Upper lobe of right lung (tissue), 1 donor: ENCODE measurements around the gene GEMIN7. TPM values are rescaled to one million over a fixed set of nuclear protein-coding genes. Genes with fewer than 3 reads are reported as not detected.
A peak's percentile ranks its signal among the peaks of the same experiment; 100 is the strongest.

Experiments
- ATAC-seq: fragments of 200-7000 bp; cut with Tn5 transposase; one replicate; pipeline ENCODE4 v1.9.1; 2020; ENCODE audit warnings: mild to moderate bottlenecking, moderate library complexity
- DNase-seq: peaks from one replicate; pipeline ENCODE4 v3.0.0-alpha.2; 2020
- H3K27ac ChIP-seq: fragments of 200-600 bp; one replicate; pipeline ENCODE4 v1.8.0; 2022
- H3K27me3 ChIP-seq: fragments of 200-600 bp; one replicate; pipeline ENCODE4 v1.8.0; 2022; ENCODE audit warnings: mild to moderate bottlenecking
- H3K36me3 ChIP-seq: fragments of 200-600 bp; one replicate; pipeline ENCODE4 v1.8.0; 2022
- H3K4me1 ChIP-seq: fragments of 200-600 bp; one replicate; pipeline ENCODE4 v1.8.0; 2022
- H3K4me3 ChIP-seq: fragments of 200-600 bp; one replicate; pipeline ENCODE4 v1.8.0; 2022; ENCODE audit warnings: mild to moderate bottlenecking
- H3K9me3 ChIP-seq: fragments of 200-600 bp; one replicate; pipeline ENCODE4 v1.8.0; 2022
- CTCF ChIP-seq: fragments of 200-600 bp; IDR thresholded peaks from one replicate; pipeline ENCODE4 v1.8.0; 2022; ENCODE audit warnings: antibody characterized with exemption
- intact Hi-C: fragments of 100-400 bp; cut with DNase I; formaldehyde crosslinking; loops from one replicate; pipeline ENCODE4 v1.11.0; 2022
- long read RNA-seq: library from polyadenylated mRNA; unstranded; transcript quantifications from one replicate; pipeline ENCODE4 v2.0.0, GENCODE V29; 2021
- total RNA-seq: library from RNA; stranded (reverse); fragmentation: NEBNext Ultra II Directional; extraction: Animal tissue kit (Norgen Biotek cat#: 25700); gene quantifications from one replicate; pipeline ENCODE4 v1.2.1, GENCODE V29; 2021
- donor health status: DM: no; HTN: yes; CAD: no; lungs with severe emphysema.

The GEMIN7 gene
- total RNA-seq, result 14.9 TPM
- long read RNA-seq, partial matches to known transcripts, result 1 of 8 reads
- long read RNA-seq, other reads (novel, unspliced or antisense), result 0 of 8 reads

GRCh38 chr19:45079063-45079910 is at the start of gene GEMIN7:
GEMIN7 (plus strand) TSS chr19:45079260; CDS start chr19:45090115, 10,855 bp downstream.
- peak; percentile 6 for TF ChIP-seq CTCF
- DNase-seq (peak; percentile 89), ATAC-seq (peak; percentile 80)
- no peaks in the 10 kb centered on the region for H3K9me3 ChIP-seq
- peak within 1 kb of the TSS; percentile 99 for H3K4me3 ChIP-seq
- no peaks in the 10 kb centered on the region for H3K27me3 ChIP-seq
- peaks cover 39% of the 10 kb centered on the region for H3K4me1 ChIP-seq
- peak within 1 kb of the TSS; percentile 86 for H3K27ac ChIP-seq
- intact Hi-C loops, result no loop called here
- H3K36me3 ChIP-seq, result peaks cover 16% of the 10 kb centered on the region

DNA sequence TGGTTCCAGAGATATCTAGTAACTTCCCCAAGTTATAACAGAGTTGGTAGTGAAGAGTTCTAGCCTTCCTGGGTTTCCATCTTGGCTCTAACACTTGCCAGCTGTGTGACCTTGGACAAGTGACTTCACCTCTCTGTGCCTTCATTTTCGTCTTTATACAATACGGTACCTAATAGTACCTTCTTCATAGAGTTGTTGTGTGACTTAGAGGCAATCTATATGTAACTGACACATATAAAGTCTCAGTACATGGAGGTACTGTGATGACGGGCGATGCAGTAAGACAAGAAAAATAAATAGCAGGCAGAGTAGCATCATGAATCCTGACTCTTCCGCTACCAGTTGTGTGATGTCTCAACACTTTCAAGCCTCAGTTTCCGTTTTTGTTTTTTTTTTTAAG is 48.2 kb upstream of the GEMIN7 start:
- H3K36me3 ChIP-seq, result peaks cover 67% of the 10 kb centered on the region
- intact Hi-C loops, result no loop called here
- no peaks in the 10 kb centered on the region for H3K9me3 ChIP-seq
- no peaks in the 10 kb centered on the region for H3K27me3 ChIP-seq
- H3K4me1 ChIP-seq, result no peaks in the 10 kb centered on the region
- no peak for ATAC-seq
- H3K27ac ChIP-seq, result no peak overlapping the region
- TF ChIP-seq CTCF, result no peak
- DNase-seq, result no peak
- no peak overlapping the region for H3K4me3 ChIP-seq

- Histone ChIP-seq H3K27me3 (no peaks in the 10 kb centered on the region), H3K36me3 (peaks cover 70% of the 10 kb centered on the region), H3K4me3 (no peak overlapping the region), H3K9me3 (no peaks in the 10 kb centered on the region), H3K4me1 (no peaks in the 10 kb centered on the region), H3K27ac (no peak overlapping the region)
- DNase-seq (no peak), ATAC-seq (no peak)
- TF ChIP-seq CTCF, result no peak
- intact Hi-C loops, result no loop called here
These were observed 46.6 kb upstream of the GEMIN7 start for GRCh38 chr19:45032421-45032820.

- peaks cover 48% of the 10 kb centered on the region for H3K36me3 ChIP-seq
- H3K4me3 ChIP-seq, result no peak overlapping the region
- ATAC-seq, result no peak
- no peak overlapping the region for H3K27ac ChIP-seq
- peaks cover 13% of the 10 kb centered on the region for H3K4me1 ChIP-seq
- intact Hi-C loops, result no loop called here
- no peaks in the 10 kb centered on the region for H3K27me3 ChIP-seq
- DNase-seq, result no peak
- no peak for TF ChIP-seq CTCF
- H3K9me3 ChIP-seq, result no peaks in the 10 kb centered on the region
These were observed 43.3 kb upstream of the GEMIN7 start for GRCh38 chr19:45035755-45036154.

- Histone ChIP-seq H3K36me3 (peaks cover 55% of the 10 kb centered on the region), H3K9me3 (no peaks in the 10 kb centered on the region), H3K27me3 (no peaks in the 10 kb centered on the region), H3K27ac (no peak overlapping the region), H3K4me1 (peaks cover 24% of the 10 kb centered on the region), H3K4me3 (no peak overlapping the region)
- DNase-seq (no peak), ATAC-seq (no peak)
- intact Hi-C loops, result no loop called here
- TF ChIP-seq CTCF, result no peak
These were observed 41.5 kb upstream of the GEMIN7 start for GRCh38 chr19:45037393-45038169.
